HepG2 (cell line): Measurements from ENCODE around the gene CNOT10. TPM values are rescaled to one million over a fixed set of nuclear protein-coding genes. Genes with fewer than 3 reads are reported as not detected.

ENCODE experiments used
- ASH2L ChIP-seq: fragments of 300-600, 200-600 bp; sonication (generic); IDR thresholded peaks from 2 replicates; pipeline ENCODE4 v1.7.0; 2017; ENCODE audit warnings: low read depth, mild to moderate bottlenecking, moderate library complexity, mixed read lengths, low read length; ENCODE audit not compliant: insufficient read length
- CHCHD3 ChIP-seq: sonication (generic); formaldehyde crosslinking; IDR thresholded peaks from 2 replicates; pipeline ENCODE4 v1.8.0; 2022; ENCODE audit warnings: mild to moderate bottlenecking, missing genetic modification reagents, moderate library complexity
- EED ChIP-seq: sonication (generic); formaldehyde crosslinking; IDR thresholded peaks from 2 replicates; pipeline ENCODE4 v1.5.0; 2020; ENCODE audit warnings: mild to moderate bottlenecking, missing genetic modification reagents
- FOXO1 ChIP-seq: sonication (generic); formaldehyde crosslinking; IDR thresholded peaks from 2 replicates; pipeline ENCODE4 v1.4.0; 2020; ENCODE audit warnings: missing genetic modification reagents
- HINFP ChIP-seq: sonication (generic); formaldehyde crosslinking; IDR thresholded peaks from 2 replicates; pipeline ENCODE4 v1.4.0; 2020; ENCODE audit warnings: low read depth, mild to moderate bottlenecking, missing genetic modification reagents
- HNRNPH1 ChIP-seq: fragments of 200-400 bp; formaldehyde crosslinking; optimal IDR thresholded peaks from 2 replicates; pipeline ENCODE3; 2017; ENCODE audit warnings: mild to moderate bottlenecking, low read depth, low read length
- KDM5B ChIP-seq: sonication (generic); formaldehyde crosslinking; IDR thresholded peaks from 2 replicates; pipeline ENCODE4 v1.4.0; 2020; ENCODE audit warnings: missing genetic modification reagents, mild to moderate bottlenecking, borderline replicate concordance
- SAP130 ChIP-seq: IDR thresholded peaks from 2 replicates; pipeline ENCODE4 v1.6.1; 2016; ENCODE audit warnings: low read depth
- TOPORS ChIP-seq: sonication (generic); formaldehyde crosslinking; IDR thresholded peaks from 2 replicates; pipeline ENCODE4 v1.8.0; 2023; ENCODE audit warnings: mild to moderate bottlenecking, missing genetic modification reagents
- ZBTB7A ChIP-seq: sonication (generic); formaldehyde crosslinking; IDR thresholded peaks from 2 replicates; pipeline ENCODE4 v1.8.0; 2022; ENCODE audit warnings: mild to moderate bottlenecking, missing genetic modification reagents
- ZFP36 ChIP-seq: fragments of 150-350 bp; IDR thresholded peaks from 2 replicates; pipeline ENCODE4 v1.6.1; 2018; ENCODE audit warnings: borderline replicate concordance, low read length, low read depth; ENCODE audit not compliant: partially characterized antibody
- ZFP41 ChIP-seq: sonication (generic); formaldehyde crosslinking; IDR thresholded peaks from 2 replicates; pipeline ENCODE4 v1.4.0; 2020; ENCODE audit warnings: mild to moderate bottlenecking, missing genetic modification reagents, borderline replicate concordance
- ZMYM2 ChIP-seq: sonication (generic); formaldehyde crosslinking; IDR thresholded peaks from 2 replicates; pipeline ENCODE4 v1.8.0; 2022; ENCODE audit warnings: mild to moderate bottlenecking, missing genetic modification reagents
- ZNF264 ChIP-seq: sonication (generic); formaldehyde crosslinking; IDR thresholded peaks from 2 replicates; pipeline ENCODE4 v1.4.0; 2020; ENCODE audit warnings: missing genetic modification reagents
- ZNF30 ChIP-seq: sonication (generic); formaldehyde crosslinking; IDR thresholded peaks from 2 replicates; pipeline ENCODE4 v1.5.0; 2020; ENCODE audit warnings: mild to moderate bottlenecking, missing genetic modification reagents
- ZNF335 ChIP-seq: sonication (generic); formaldehyde crosslinking; IDR thresholded peaks from 2 replicates; pipeline ENCODE4 v1.4.0; 2020; ENCODE audit warnings: missing genetic modification reagents
- ZNF430 ChIP-seq: sonication (generic); formaldehyde crosslinking; IDR thresholded peaks from 2 replicates; pipeline ENCODE4 v1.9.0; 2021; ENCODE audit warnings: mild to moderate bottlenecking, missing genetic modification reagents
- ZNF557 ChIP-seq: sonication (generic); formaldehyde crosslinking; IDR thresholded peaks from 2 replicates; pipeline ENCODE4 v1.4.0; 2020; ENCODE audit warnings: missing genetic modification reagents
- ZNF691 ChIP-seq: sonication (generic); formaldehyde crosslinking; IDR thresholded peaks from 2 replicates; pipeline ENCODE4 v1.4.0; 2020; ENCODE audit warnings: missing genetic modification reagents, low read depth, mild to moderate bottlenecking, borderline replicate concordance
- ZNF781 ChIP-seq: sonication (generic); formaldehyde crosslinking; IDR thresholded peaks from 2 replicates; pipeline ENCODE4 v1.5.1; 2020; ENCODE audit warnings: borderline replicate concordance, mild to moderate bottlenecking, missing genetic modification reagents; ENCODE audit errors: not compliant biosample characterization
- ZNF891 ChIP-seq: sonication (generic); formaldehyde crosslinking; IDR thresholded peaks from 2 replicates; pipeline ENCODE4 v1.5.0; 2020; ENCODE audit warnings: mild to moderate bottlenecking, missing genetic modification reagents
- ZSCAN9 ChIP-seq: IDR thresholded peaks from 2 replicates; pipeline ENCODE4 v1.6.1; 2016; ENCODE audit warnings: borderline replicate concordance
- polyA plus RNA-seq, 8 experiments: library from polyadenylated mRNA; depleted of rRNA in 3 of 8; stranded (reverse) in 7 of 8; unstranded in 1 of 8; fragments of >200 nt; fragmentation: Illumina TruSeq in 4 of 8; extraction: Trizol in 4 of 8; gene quantifications; 2 replicates each; pipeline versions ENCODE4 v1.2.1 to v1.2.3, GENCODE V29; 2011 to 2016; ENCODE audit warnings: low read depth in 4 of 8, missing spikeins in 1 of 8, mixed read lengths in 1 of 8; ENCODE audit not compliant: insufficient read depth in 1 of 8
- total RNA-seq, 5 experiments: library from RNA; depleted of rRNA; stranded (reverse); fragments of >200 nt; fragmentation: Illumina TruSeq; extraction: Trizol; gene quantifications; 2 replicates each; pipeline ENCODE4 v1.2.3, GENCODE V29; 2016; ENCODE audit warnings: low read depth in 1 of 5
- TF ChIP-seq, protein P1 (sequence below): sonication (generic); formaldehyde crosslinking; conservative IDR thresholded peaks from 2 replicates; pipeline ENCODE4 v1.4.0; 2020; ENCODE audit warnings: missing genetic modification reagents
- TF ChIP-seq, protein P2 (sequence below): sonication (generic); formaldehyde crosslinking; IDR thresholded peaks from 2 replicates; pipeline ENCODE4 v1.5.0; 2020; ENCODE audit warnings: missing genetic modification reagents, mild to moderate bottlenecking, borderline replicate concordance

CNOT10 gene
- total and polyA plus RNA-seq, 2 of the 13 experiments (the other 11 are each of a cell fraction or from before 2014, with no cell fraction given) = 21.2 to 34.1 TPM

DNA sequence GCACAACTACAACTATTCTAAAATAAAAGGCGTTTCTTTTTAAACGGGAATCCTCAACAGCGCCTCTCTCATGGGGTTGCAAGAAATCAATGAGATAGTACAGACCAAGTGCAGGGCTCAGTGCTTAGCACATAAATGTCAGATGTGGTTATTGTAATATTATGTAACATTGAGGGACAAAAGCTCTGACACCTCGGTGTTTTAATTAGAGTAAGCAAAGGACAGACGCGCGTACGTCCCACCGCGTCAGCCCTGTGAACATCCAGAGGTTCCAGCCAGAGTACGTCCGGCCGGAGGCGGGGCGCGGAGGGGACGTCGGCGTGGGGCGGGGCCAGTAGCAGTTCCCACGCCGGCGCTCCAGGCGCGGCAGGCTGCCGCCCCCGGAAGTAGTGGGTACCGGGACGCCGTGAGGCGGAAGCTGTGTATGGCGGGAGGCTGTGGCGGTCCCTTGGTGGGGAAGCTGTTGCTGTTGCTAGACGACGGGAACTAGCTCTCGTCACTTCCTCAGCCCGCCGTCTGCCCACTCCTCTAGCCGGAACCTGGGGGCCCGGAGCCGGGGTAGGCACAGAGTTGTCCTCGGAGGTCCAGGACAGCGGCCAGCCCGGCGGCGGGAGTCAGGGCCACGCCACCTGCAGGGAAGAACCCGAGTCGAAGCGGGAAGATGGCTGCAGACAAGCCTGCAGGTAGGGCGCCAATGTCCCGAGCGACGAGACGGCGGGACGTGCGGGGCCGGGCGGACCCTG, at the start of gene CNOT10 (continued):
- TF ChIP-seq ZNF335 (CRISPR knock-in tag) = no peak
- TF ChIP-seq, protein P1, sequence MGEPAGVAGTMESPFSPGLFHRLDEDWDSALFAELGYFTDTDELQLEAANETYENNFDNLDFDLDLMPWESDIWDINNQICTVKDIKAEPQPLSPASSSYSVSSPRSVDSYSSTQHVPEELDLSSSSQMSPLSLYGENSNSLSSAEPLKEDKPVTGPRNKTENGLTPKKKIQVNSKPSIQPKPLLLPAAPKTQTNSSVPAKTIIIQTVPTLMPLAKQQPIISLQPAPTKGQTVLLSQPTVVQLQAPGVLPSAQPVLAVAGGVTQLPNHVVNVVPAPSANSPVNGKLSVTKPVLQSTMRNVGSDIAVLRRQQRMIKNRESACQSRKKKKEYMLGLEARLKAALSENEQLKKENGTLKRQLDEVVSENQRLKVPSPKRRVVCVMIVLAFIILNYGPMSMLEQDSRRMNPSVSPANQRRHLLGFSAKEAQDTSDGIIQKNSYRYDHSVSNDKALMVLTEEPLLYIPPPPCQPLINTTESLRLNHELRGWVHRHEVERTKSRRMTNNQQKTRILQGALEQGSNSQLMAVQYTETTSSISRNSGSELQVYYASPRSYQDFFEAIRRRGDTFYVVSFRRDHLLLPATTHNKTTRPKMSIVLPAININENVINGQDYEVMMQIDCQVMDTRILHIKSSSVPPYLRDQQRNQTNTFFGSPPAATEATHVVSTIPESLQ = no peak
- no peak for TF ChIP-seq CHCHD3 (CRISPR knock-in tag)
- TF ChIP-seq HNRNPH1 = no peak
- peak; percentile 58; the same call in 1 of the 2 replicates for TF ChIP-seq ZNF264 (CRISPR knock-in tag)
- peak; percentile 74 for TF ChIP-seq EED (CRISPR knock-in tag)
- TF ChIP-seq ZNF30 = no peak
- TF ChIP-seq ZBTB7A (CRISPR knock-in tag) = no peak
- peak; percentile 98 for TF ChIP-seq SAP130
- TF ChIP-seq ZNF557 (CRISPR knock-in tag) = peak; percentile 28; the same call in 1 of the 2 replicates
- TF ChIP-seq HINFP (CRISPR knock-in tag) = no peak
- TF ChIP-seq, protein P2, sequence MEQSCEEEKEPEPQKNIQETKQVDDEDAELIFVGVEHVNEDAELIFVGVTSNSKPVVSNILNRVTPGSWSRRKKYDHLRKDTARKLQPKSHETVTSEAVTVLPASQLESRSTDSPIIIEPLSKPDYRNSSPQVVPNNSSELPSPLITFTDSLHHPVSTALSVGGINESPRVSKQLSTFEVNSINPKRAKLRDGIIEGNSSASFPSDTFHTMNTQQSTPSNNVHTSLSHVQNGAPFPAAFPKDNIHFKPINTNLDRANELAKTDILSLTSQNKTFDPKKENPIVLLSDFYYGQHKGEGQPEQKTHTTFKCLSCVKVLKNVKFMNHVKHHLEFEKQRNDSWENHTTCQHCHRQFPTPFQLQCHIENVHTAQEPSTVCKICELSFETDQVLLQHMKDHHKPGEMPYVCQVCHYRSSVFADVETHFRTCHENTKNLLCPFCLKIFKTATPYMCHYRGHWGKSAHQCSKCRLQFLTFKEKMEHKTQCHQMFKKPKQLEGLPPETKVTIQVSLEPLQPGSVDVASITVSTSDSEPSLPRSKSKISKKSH (CRISPR knock-in tag) = no peak; the same call in 1 of the 2 replicates
- TF ChIP-seq ZNF891 (CRISPR knock-in tag) = peak; percentile 70; the same call in 1 of the 2 replicates
- TF ChIP-seq ZNF430 = peak; percentile 82; the same call in 1 of the 2 replicates
- no peak for TF ChIP-seq FOXO1 (CRISPR knock-in tag)
- TF ChIP-seq KDM5B (CRISPR knock-in tag) = peak; percentile 88; the same call in 1 of the 2 replicates
- no peak for TF ChIP-seq ZFP41 (CRISPR knock-in tag)
- TF ChIP-seq ZFP36 = no peak
- TF ChIP-seq ZMYM2 (CRISPR knock-in tag) = no peak
- peak; percentile 75 for TF ChIP-seq ASH2L
- TF ChIP-seq TOPORS (CRISPR knock-in tag) = peak; percentile 45; the same call in 1 of the 2 replicates
- TF ChIP-seq ZSCAN9 (CRISPR knock-in tag) = no peak; the same call in 1 of the 2 replicates
- no peak; the same call in 1 of the 2 replicates for TF ChIP-seq ZNF691 (CRISPR knock-in tag)
- TF ChIP-seq ZNF781 (CRISPR knock-in tag) = peak; percentile 51
